Stimulated activated CD4-positive, alpha-beta T cell treated with anti-CD3 and anti-CD28 coated beads, TNF-alpha, amount 100 ng/mL, for 24 hours (primary cell): Measurements from ENCODE around the gene GRB2.

Source experiments
- DNase-seq, 3 experiments: peaks; one replicate each; pipeline ENCODE4 v3.0.0-alpha.2; 2020; ENCODE audit warnings: low read depth in 3 of 3

The GRB2 gene

GRCh38 chr17:75414488-75414887 is 9.0 kb upstream of the GRB2 start:
- DNase-seq, result no peak

- peak; percentile 43 to 68 (median 58) for DNase-seq
Observed at GRCh38 chr17:75412455-75413317, 7.2 kb upstream of the GRB2 start.

- DNase-seq, result no peak
Observed at GRCh38 chr17:75411328-75412067, 6.0 kb upstream of the GRB2 start.

- DNase-seq, result no peak
Observed at GRCh38 chr17:75410141-75410540, 4.7 kb upstream of the GRB2 start.

- DNase-seq, result no peak
Observed at GRCh38 chr17:75407655-75408352, 2.3 kb upstream of the GRB2 start.

- no peak for DNase-seq
Observed at GRCh38 chr17:75406222-75406615, 741 bp upstream of the GRB2 start.

- peak; percentile 29 to 57 (median 30) for DNase-seq
Observed at GRCh38 chr17:75404731-75405364, 630 bp downstream of the GRB2 start.

GRCh38 chr17:75404223-75404730 is 1.2 kb downstream of the GRB2 start:
- DNase-seq, result peak in 2 of 3 experiments; percentile 20 to 40

- no peak for DNase-seq
Observed at GRCh38 chr17:75403131-75403530, 2.3 kb downstream of the GRB2 start.

GRCh38 chr17:75402026-75402425 is 3.5 kb downstream of the GRB2 start:
- no peak for DNase-seq

- no peak for DNase-seq
Observed at GRCh38 chr17:75400326-75400939, 5.0 kb downstream of the GRB2 start.

- no peak for DNase-seq
Observed at GRCh38 chr17:75398279-75398678, 7.2 kb downstream of the GRB2 start.

- DNase-seq, result no peak
Observed at GRCh38 chr17:75397217-75397616, 8.3 kb downstream of the GRB2 start.

GRCh38 chr17:75396796-75397195 is 8.7 kb downstream of the GRB2 start:
- DNase-seq, result no peak

GRCh38 chr17:75396025-75396424 is 9.5 kb downstream of the GRB2 start:
- DNase-seq, result no peak

- DNase-seq, result no peak
Observed at GRCh38 chr17:75394332-75394918, 11.1 kb downstream of the GRB2 start.

- peak; percentile 60 to 87 (median 65) for DNase-seq
Observed at GRCh38 chr17:75393523-75394331, 11.8 kb downstream of the GRB2 start.

GRCh38 chr17:75392559-75392958 is 12.9 kb downstream of the GRB2 start:
- DNase-seq, result no peak

- no peak for DNase-seq
Observed at GRCh38 chr17:75390982-75391381, 14.5 kb downstream of the GRB2 start.

GRCh38 chr17:75388476-75389030 is 16.9 kb downstream of the GRB2 start:
- DNase-seq, result no peak
